DND-41 (cell line): ENCODE measurements around the gene PAX4.

Experiments
- ATAC-seq: fragments of 200-7000 bp; cut with Tn5 transposase; 3 replicates; pipeline ENCODE4 v1.9.1; 2021; ENCODE audit warnings: low read depth; ENCODE audit not compliant: insufficient read depth
- DNase-seq: peaks from one replicate; pipeline ENCODE4 v3.0.0-alpha.2; 2020
- H2AFZ ChIP-seq: 2 replicates; pipeline ENCODE4 v1.6.0; 2012; ENCODE audit warnings: low read depth, low read length
- H3K27ac ChIP-seq: 2 replicates; pipeline ENCODE4 v1.5.1; 2012; ENCODE audit warnings: low read length, inconsistent platforms
- H3K27me3 ChIP-seq: fragments of 200-600 bp; sonication (generic); 2 replicates; pipeline ENCODE4 v1.6.0; 2012; ENCODE audit warnings: low read length, mild to moderate bottlenecking, inconsistent platforms; ENCODE audit not compliant: insufficient read depth, poor library complexity
- H3K36me3 ChIP-seq: 2 replicates; pipeline ENCODE4 v1.5.1; 2012; ENCODE audit warnings: low read length, inconsistent platforms; ENCODE audit not compliant: insufficient read depth
- H3K4me1 ChIP-seq: 2 replicates; pipeline ENCODE4 v1.5.1; 2012; ENCODE audit warnings: mild to moderate bottlenecking, low read length; ENCODE audit not compliant: insufficient read depth
- H3K4me2 ChIP-seq: 2 replicates; pipeline ENCODE4 v1.6.0; 2012; ENCODE audit warnings: mild to moderate bottlenecking, moderate library complexity, low read length, inconsistent platforms; ENCODE audit not compliant: insufficient read depth
- H3K4me3 ChIP-seq, 2 experiments: fragments of 200-600 bp in 1 of 2; shearing (Covaris generic) in 1 of 2; 2 replicates each; pipeline ENCODE4 v1.5.1; 2012 to 2016; ENCODE audit warnings: inconsistent platforms in 2 of 2, low read length in 2 of 2, mild to moderate bottlenecking in 2 of 2, low read depth in 1 of 2, moderate library complexity in 1 of 2
- H3K79me2 ChIP-seq: 2 replicates; pipeline ENCODE4 v1.6.0; 2012; ENCODE audit warnings: low read length, inconsistent platforms; ENCODE audit not compliant: insufficient read depth
- H3K9ac ChIP-seq: 2 replicates; pipeline ENCODE4 v1.6.0; 2012; ENCODE audit warnings: low read depth, mild to moderate bottlenecking, inconsistent platforms, low read length, moderate library complexity
- H3K9me3 ChIP-seq: 2 replicates; pipeline ENCODE4 v1.5.1; 2012; ENCODE audit warnings: low read length, moderate library complexity, mild to moderate bottlenecking, inconsistent platforms; ENCODE audit not compliant: insufficient read depth, severe bottlenecking
- H4K20me1 ChIP-seq: 2 replicates; pipeline ENCODE4 v1.6.0; 2012; ENCODE audit warnings: low read length; ENCODE audit not compliant: insufficient read depth
- EZH2 ChIP-seq: IDR thresholded peaks from 3 replicates; pipeline ENCODE4 v1.6.1; 2012; ENCODE audit warnings: borderline replicate concordance, low read depth, mild to moderate bottlenecking, moderate library complexity, low read length, inconsistent platforms; ENCODE audit not compliant: severe bottlenecking
- TF ChIP-seq, protein P1 (sequence below): IDR thresholded peaks from 2 replicates; pipeline ENCODE4 v1.5.1; 2012; ENCODE audit warnings: borderline replicate concordance, low read length, moderate library complexity, mild to moderate bottlenecking; ENCODE audit not compliant: poor library complexity, severe bottlenecking; ENCODE audit errors: extremely low read depth

PAX4 gene

GRCh38 chr7:127648986-127649385, 31.0 kb upstream of the PAX4 start:
- H3K27ac ChIP-seq, result no peak overlapping the region
- ATAC-seq (no peak), DNase-seq (no peak)
- no peaks in the 10 kb centered on the region for H3K9me3 ChIP-seq
- peaks cover 4% of the 10 kb centered on the region; the same call in 1 of the 2 replicates for H4K20me1 ChIP-seq
- H3K36me3 ChIP-seq, result no peaks in the 10 kb centered on the region; the same call in 1 of the 2 replicates
- H3K4me3 ChIP-seq, result no peak overlapping the region
- H3K79me2 ChIP-seq, result peaks cover 20% of the 10 kb centered on the region
- H3K4me2 ChIP-seq, result no peak overlapping the region
- H2AFZ ChIP-seq, result no peak overlapping the region
- H3K9ac ChIP-seq, result no peak overlapping the region
- peaks cover 23% of the 10 kb centered on the region for H3K4me1 ChIP-seq
- H3K27me3 ChIP-seq, result no peaks in the 10 kb centered on the region
- TF ChIP-seq, protein P1, sequence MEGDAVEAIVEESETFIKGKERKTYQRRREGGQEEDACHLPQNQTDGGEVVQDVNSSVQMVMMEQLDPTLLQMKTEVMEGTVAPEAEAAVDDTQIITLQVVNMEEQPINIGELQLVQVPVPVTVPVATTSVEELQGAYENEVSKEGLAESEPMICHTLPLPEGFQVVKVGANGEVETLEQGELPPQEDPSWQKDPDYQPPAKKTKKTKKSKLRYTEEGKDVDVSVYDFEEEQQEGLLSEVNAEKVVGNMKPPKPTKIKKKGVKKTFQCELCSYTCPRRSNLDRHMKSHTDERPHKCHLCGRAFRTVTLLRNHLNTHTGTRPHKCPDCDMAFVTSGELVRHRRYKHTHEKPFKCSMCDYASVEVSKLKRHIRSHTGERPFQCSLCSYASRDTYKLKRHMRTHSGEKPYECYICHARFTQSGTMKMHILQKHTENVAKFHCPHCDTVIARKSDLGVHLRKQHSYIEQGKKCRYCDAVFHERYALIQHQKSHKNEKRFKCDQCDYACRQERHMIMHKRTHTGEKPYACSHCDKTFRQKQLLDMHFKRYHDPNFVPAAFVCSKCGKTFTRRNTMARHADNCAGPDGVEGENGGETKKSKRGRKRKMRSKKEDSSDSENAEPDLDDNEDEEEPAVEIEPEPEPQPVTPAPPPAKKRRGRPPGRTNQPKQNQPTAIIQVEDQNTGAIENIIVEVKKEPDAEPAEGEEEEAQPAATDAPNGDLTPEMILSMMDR, result no peak
- no peak for TF ChIP-seq EZH2

- H3K36me3 ChIP-seq, result no peaks in the 10 kb centered on the region; the same call in 1 of the 2 replicates
- TF ChIP-seq, protein P1, result no peak
- no peak for TF ChIP-seq EZH2
- H3K27ac ChIP-seq, result no peak overlapping the region
- H3K4me2 ChIP-seq, result no peak overlapping the region
- peaks cover 10% of the 10 kb centered on the region for H3K4me1 ChIP-seq
- no peak overlapping the region for H3K9ac ChIP-seq
- no peaks in the 10 kb centered on the region for H4K20me1 ChIP-seq
- no peak overlapping the region for H3K4me3 ChIP-seq
- ATAC-seq, result no peak
- no peaks in the 10 kb centered on the region for H3K27me3 ChIP-seq
- no peaks in the 10 kb centered on the region for H3K9me3 ChIP-seq
- DNase-seq, result no peak
- H2AFZ ChIP-seq, result no peak overlapping the region
- H3K79me2 ChIP-seq, result peaks cover 7% of the 10 kb centered on the region
These were observed 29.7 kb upstream of the PAX4 start for GRCh38 chr7:127647636-127648035.

DNA sequence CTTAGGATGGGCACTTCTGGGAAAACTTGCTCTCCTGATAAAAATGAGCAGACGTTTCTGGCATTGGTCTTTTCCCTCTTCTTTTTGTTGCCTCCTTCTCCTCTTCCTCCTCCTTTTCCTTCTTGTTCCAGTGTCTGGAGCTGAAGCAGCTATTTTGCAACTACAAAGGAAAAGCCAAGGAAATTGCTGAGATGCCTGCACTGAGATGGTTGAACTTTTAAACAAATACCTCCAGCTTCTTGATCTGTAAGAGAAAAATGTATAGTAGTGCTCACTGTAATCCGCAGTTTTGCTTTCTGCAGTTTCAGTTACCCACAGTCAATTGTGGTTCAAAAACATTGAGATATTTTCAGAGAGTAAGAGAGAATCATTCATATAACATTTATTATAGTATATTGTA, 26.5 kb upstream of the PAX4 start:
- Histone ChIP-seq H3K4me1 (no peaks in the 10 kb centered on the region), H3K9ac (no peak overlapping the region), H3K27me3 (no peaks in the 10 kb centered on the region), H3K9me3 (no peaks in the 10 kb centered on the region), H3K27ac (no peak overlapping the region), H3K36me3 (no peaks in the 10 kb centered on the region), H3K79me2 (no peaks in the 10 kb centered on the region), H3K4me3 (no peak overlapping the region), H2AFZ (no peak overlapping the region), H4K20me1 (no peaks in the 10 kb centered on the region), H3K4me2 (no peak overlapping the region)
- TF ChIP-seq EZH2, result no peak
- TF ChIP-seq, protein P1, result no peak
- no peak for ATAC-seq
- no peak for DNase-seq

DNA sequence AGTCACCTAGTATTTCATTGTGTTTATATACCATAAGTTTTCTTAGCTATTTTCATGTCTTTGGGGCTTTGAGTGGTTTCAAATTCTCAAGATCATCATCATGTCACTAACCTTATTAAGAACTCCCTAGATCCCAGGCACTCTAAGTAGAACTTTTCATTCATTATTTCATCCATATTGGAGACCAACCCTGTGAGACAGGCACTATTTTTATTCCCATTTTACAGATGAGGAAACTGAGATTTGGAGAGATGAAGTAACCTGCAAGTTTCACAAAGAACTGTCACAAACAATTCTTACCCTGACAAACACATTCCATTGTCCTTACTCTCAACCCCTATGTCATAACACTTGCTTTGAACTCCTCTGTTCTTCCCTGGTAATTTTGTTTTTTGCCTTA, 20.3 kb upstream of the PAX4 start:
- Histone ChIP-seq H3K9ac (no peak overlapping the region), H3K4me3 (no peak overlapping the region), H3K9me3 (no peaks in the 10 kb centered on the region), H3K36me3 (no peaks in the 10 kb centered on the region), H3K4me2 (no peak overlapping the region), H3K27ac (no peak overlapping the region), H3K27me3 (peaks cover 7% of the 10 kb centered on the region), H3K4me1 (no peaks in the 10 kb centered on the region), H3K79me2 (no peaks in the 10 kb centered on the region), H2AFZ (no peak overlapping the region), H4K20me1 (no peaks in the 10 kb centered on the region)
- no peak for ATAC-seq
- no peak for DNase-seq
- TF ChIP-seq, protein P1, result no peak
- no peak for TF ChIP-seq EZH2
